Measurements from ENCODE around the gene BRAP. TPM values are rescaled to one million over a fixed set of nuclear protein-coding genes. Genes with fewer than 3 reads are reported as not detected.

BRAP gene
- polyA plus RNA-seq, 4 donors, result 7.8 to 16.1 (median 8.7) TPM

GRCh38 chr12:111642681-111643426 lies 42.9 kb downstream of the BRAP start:
- no peaks in the 10 kb centered on the region for H3K27me3 ChIP-seq (ENCODE audit: control insufficient read depth in 3 of 3, insufficient read depth in 3 of 3, low read length in 3 of 3)
- no peak for DNase-seq
- no peak for FAIRE-seq
- WGBS, 3 donors, result 63 to 88% (median 84%) methylated on average over 4 of the region's 4 CpGs
- peaks cover 10 to 38% (median 14%) of the 10 kb centered on the region in 3 donors for H3K36me3 ChIP-seq (ENCODE audit: control insufficient read depth in 3 of 3, insufficient read depth in 2 of 3, low read depth in 1 of 3, low read length in 3 of 3)
- peak overlapping the region in 2 of 3 donors; percentile 8 to 11 for H3K27ac ChIP-seq (ENCODE audit: low read depth in 1 of 3, low read length in 2 of 3)
- H3K9me3 ChIP-seq (ENCODE audit: control insufficient read depth in 2 of 2, insufficient read depth in 1 of 2, low read depth in 1 of 2, low read length in 1 of 2), result no peaks in the 10 kb centered on the region
- peaks cover 0 to 13% (median 0%) of the 10 kb centered on the region in 3 donors for H3K4me1 ChIP-seq (ENCODE audit: control insufficient read depth in 3 of 3, insufficient read depth in 2 of 3, low read depth in 1 of 3, low read length in 2 of 3)
- no peak overlapping the region for H3K4me3 ChIP-seq (ENCODE audit: low read depth in 1 of 3, low read length in 3 of 3)

- Histone ChIP-seq H3K9me3 (ENCODE audit: control insufficient read depth in 2 of 2, insufficient read depth in 1 of 2, low read depth in 1 of 2, low read length in 1 of 2) (no peaks in the 10 kb centered on the region), H3K27me3 (ENCODE audit: control insufficient read depth in 3 of 3, insufficient read depth in 3 of 3, low read length in 3 of 3) (no peaks in the 10 kb centered on the region), H3K4me1 (ENCODE audit: control insufficient read depth in 3 of 3, insufficient read depth in 2 of 3, low read depth in 1 of 3, low read length in 2 of 3) (peaks cover 0 to 13% (median 0%) of the 10 kb centered on the region in 3 donors), H3K36me3 (ENCODE audit: control insufficient read depth in 3 of 3, insufficient read depth in 2 of 3, low read depth in 1 of 3, low read length in 3 of 3) (peaks cover 7 to 26% (median 12%) of the 10 kb centered on the region in 3 donors), H3K27ac (ENCODE audit: low read depth in 1 of 3, low read length in 2 of 3) (no peak overlapping the region), H3K4me3 (ENCODE audit: low read depth in 1 of 3, low read length in 3 of 3) (no peak overlapping the region)
- FAIRE-seq (no peak), DNase-seq (no peak)
- 89 to 93% (median 91%) methylated on average over 5 of the region's 5 CpGs for WGBS, 3 donors
These were observed 45.2 kb downstream of the BRAP start for GRCh38 chr12:111640506-111640905.

GRCh38 chr12:111638556-111638955 lies 47.2 kb downstream of the BRAP start:
- H3K9me3 ChIP-seq (ENCODE audit: control insufficient read depth in 2 of 2, insufficient read depth in 1 of 2, low read depth in 1 of 2, low read length in 1 of 2), result no peaks in the 10 kb centered on the region
- H3K27me3 ChIP-seq (ENCODE audit: control insufficient read depth in 3 of 3, insufficient read depth in 3 of 3, low read length in 3 of 3), result no peaks in the 10 kb centered on the region
- H3K27ac ChIP-seq (ENCODE audit: low read depth in 1 of 3, low read length in 2 of 3), result no peak overlapping the region
- FAIRE-seq (no peak), DNase-seq (no peak)
- no peak overlapping the region for H3K4me3 ChIP-seq (ENCODE audit: low read depth in 1 of 3, low read length in 3 of 3)
- H3K4me1 ChIP-seq (ENCODE audit: control insufficient read depth in 3 of 3, insufficient read depth in 2 of 3, low read depth in 1 of 3, low read length in 2 of 3), result peaks cover 0 to 7% (median 0%) of the 10 kb centered on the region in 3 donors
- WGBS, 3 donors, result 75 to 88% (median 86%) methylated on average over 6 of the region's 6 CpGs
- peaks cover 2 to 13% (median 4%) of the 10 kb centered on the region in 3 donors for H3K36me3 ChIP-seq (ENCODE audit: control insufficient read depth in 3 of 3, insufficient read depth in 2 of 3, low read depth in 1 of 3, low read length in 3 of 3)

- peak overlapping the region in 2 of 3 donors; percentile 41 to 57 for H3K27ac ChIP-seq (ENCODE audit: low read depth in 1 of 3, low read length in 2 of 3)
These were observed 49.4 kb downstream of the BRAP start for GRCh38 chr12:111636209-111636945.

GRCh38 chr12:111635524-111635923 lies 50.2 kb downstream of the BRAP start:
- Histone ChIP-seq H3K36me3 (ENCODE audit: control insufficient read depth in 3 of 3, insufficient read depth in 2 of 3, low read depth in 1 of 3, low read length in 3 of 3) (peaks cover 0 to 8% (median 0%) of the 10 kb centered on the region in 3 donors), H3K4me3 (ENCODE audit: low read depth in 1 of 3, low read length in 3 of 3) (no peak overlapping the region), H3K9me3 (ENCODE audit: control insufficient read depth in 2 of 2, insufficient read depth in 1 of 2, low read depth in 1 of 2, low read length in 1 of 2) (no peaks in the 10 kb centered on the region), H3K27ac (ENCODE audit: low read depth in 1 of 3, low read length in 2 of 3) (peak overlapping the region in 1 of 3 donors; percentile 57), H3K27me3 (ENCODE audit: control insufficient read depth in 3 of 3, insufficient read depth in 3 of 3, low read length in 3 of 3) (no peaks in the 10 kb centered on the region), H3K4me1 (ENCODE audit: control insufficient read depth in 3 of 3, insufficient read depth in 2 of 3, low read depth in 1 of 3, low read length in 2 of 3) (no peaks in the 10 kb centered on the region)
- FAIRE-seq (no peak), DNase-seq (no peak)
- WGBS, 3 donors, result 78 to 89% (median 80%) methylated on average over 8 of the region's 8 CpGs

More at GRCh38 chr12:111636209-111636945, 49.4 kb downstream of the BRAP start:
- Histone ChIP-seq H3K36me3 (ENCODE audit: control insufficient read depth in 3 of 3, insufficient read depth in 2 of 3, low read depth in 1 of 3, low read length in 3 of 3) (peaks cover 0 to 10% (median under 1%) of the 10 kb centered on the region in 3 donors), H3K27me3 (ENCODE audit: control insufficient read depth in 3 of 3, insufficient read depth in 3 of 3, low read length in 3 of 3) (no peaks in the 10 kb centered on the region), H3K4me3 (ENCODE audit: low read depth in 1 of 3, low read length in 3 of 3) (no peak overlapping the region), H3K9me3 (ENCODE audit: control insufficient read depth in 2 of 2, insufficient read depth in 1 of 2, low read depth in 1 of 2, low read length in 1 of 2) (no peaks in the 10 kb centered on the region), H3K4me1 (ENCODE audit: control insufficient read depth in 3 of 3, insufficient read depth in 2 of 3, low read depth in 1 of 3, low read length in 2 of 3) (no peaks in the 10 kb centered on the region)
- 52 to 76% (median 74%) methylated on average over 19 of the region's 19 CpGs for WGBS, 3 donors
- FAIRE-seq, result no peak
- DNase-seq, result peak in 1 of 2 donors; percentile 27

GRCh38 chr12:111628505-111629260 lies 57.1 kb downstream of the BRAP start:
- peaks cover 0 to 2% (median 0%) of the 10 kb centered on the region in 3 donors for H3K36me3 ChIP-seq (ENCODE audit: control insufficient read depth in 3 of 3, insufficient read depth in 2 of 3, low read depth in 1 of 3, low read length in 3 of 3)
- no peak for FAIRE-seq

GRCh38 chr12:111626230-111626629 lies 59.5 kb downstream of the BRAP start:
- no peak overlapping the region for H3K27ac ChIP-seq (ENCODE audit: low read depth in 1 of 3, low read length in 2 of 3)
- FAIRE-seq (no peak), DNase-seq (no peak)
- H3K36me3 ChIP-seq (ENCODE audit: control insufficient read depth in 3 of 3, insufficient read depth in 2 of 3, low read depth in 1 of 3, low read length in 3 of 3), result peaks cover 0 to 2% (median 0%) of the 10 kb centered on the region in 3 donors
- H3K27me3 ChIP-seq (ENCODE audit: control insufficient read depth in 3 of 3, insufficient read depth in 3 of 3, low read length in 3 of 3), result no peaks in the 10 kb centered on the region
- no peaks in the 10 kb centered on the region for H3K4me1 ChIP-seq (ENCODE audit: control insufficient read depth in 3 of 3, insufficient read depth in 2 of 3, low read depth in 1 of 3, low read length in 2 of 3)
- H3K4me3 ChIP-seq (ENCODE audit: low read depth in 1 of 3, low read length in 3 of 3), result no peak overlapping the region
- no peaks in the 10 kb centered on the region for H3K9me3 ChIP-seq (ENCODE audit: control insufficient read depth in 2 of 2, insufficient read depth in 1 of 2, low read depth in 1 of 2, low read length in 1 of 2)
- 96 to 99% (median 96%) methylated on average over 6 of the region's 6 CpGs for WGBS, 3 donors

More at GRCh38 chr12:111628505-111629260, 57.1 kb downstream of the BRAP start:
- no peaks in the 10 kb centered on the region for H3K27me3 ChIP-seq (ENCODE audit: control insufficient read depth in 3 of 3, insufficient read depth in 3 of 3, low read length in 3 of 3)
- WGBS, 3 donors, result 92 to 95% (median 95%) methylated on average over 7 of the region's 7 CpGs
- no peaks in the 10 kb centered on the region for H3K4me1 ChIP-seq (ENCODE audit: control insufficient read depth in 3 of 3, insufficient read depth in 2 of 3, low read depth in 1 of 3, low read length in 2 of 3)
- no peaks in the 10 kb centered on the region for H3K9me3 ChIP-seq (ENCODE audit: control insufficient read depth in 2 of 2, insufficient read depth in 1 of 2, low read depth in 1 of 2, low read length in 1 of 2)
- no peak overlapping the region for H3K27ac ChIP-seq (ENCODE audit: low read depth in 1 of 3, low read length in 2 of 3)
- H3K4me3 ChIP-seq (ENCODE audit: low read depth in 1 of 3, low read length in 3 of 3), result no peak overlapping the region
- DNase-seq, result no peak

- Histone ChIP-seq H3K4me3 (ENCODE audit: low read depth in 1 of 3, low read length in 3 of 3) (no peak overlapping the region), H3K27ac (ENCODE audit: low read depth in 1 of 3, low read length in 2 of 3) (no peak overlapping the region), H3K36me3 (ENCODE audit: control insufficient read depth in 3 of 3, insufficient read depth in 2 of 3, low read depth in 1 of 3, low read length in 3 of 3) (peaks cover 0 to 2% (median 0%) of the 10 kb centered on the region in 3 donors), H3K9me3 (ENCODE audit: control insufficient read depth in 2 of 2, insufficient read depth in 1 of 2, low read depth in 1 of 2, low read length in 1 of 2) (no peaks in the 10 kb centered on the region), H3K27me3 (ENCODE audit: control insufficient read depth in 3 of 3, insufficient read depth in 3 of 3, low read length in 3 of 3) (no peaks in the 10 kb centered on the region), H3K4me1 (ENCODE audit: control insufficient read depth in 3 of 3, insufficient read depth in 2 of 3, low read depth in 1 of 3, low read length in 2 of 3) (no peaks in the 10 kb centered on the region)
- FAIRE-seq (no peak), DNase-seq (no peak)
- WGBS, 3 donors, result 74 to 88% (median 77%) methylated on average over 8 of the region's 8 CpGs
These were observed 61.2 kb downstream of the BRAP start for GRCh38 chr12:111624540-111624939.

All from small intestine (tissue), 7 donors.